22Rv1 (cell line): Measurements from ENCODE around the gene PLXND1.

Source experiments
- ZFX ChIP-seq: fragments of 450-650 bp; IDR thresholded peaks from 2 replicates; pipeline ENCODE4 v1.6.1; 2017; ENCODE audit warnings: antibody characterized with exemption, borderline replicate concordance
- TF ChIP-seq, protein P1 (sequence below): fragments of 450-650 bp; IDR thresholded peaks from 2 replicates; pipeline ENCODE4 v1.5.1; 2017; ENCODE audit warnings: mild to moderate bottlenecking

GRCh38 chr3:129591932-129592331, 14.5 kb downstream of the PLXND1 start:
- TF ChIP-seq, protein P1, sequence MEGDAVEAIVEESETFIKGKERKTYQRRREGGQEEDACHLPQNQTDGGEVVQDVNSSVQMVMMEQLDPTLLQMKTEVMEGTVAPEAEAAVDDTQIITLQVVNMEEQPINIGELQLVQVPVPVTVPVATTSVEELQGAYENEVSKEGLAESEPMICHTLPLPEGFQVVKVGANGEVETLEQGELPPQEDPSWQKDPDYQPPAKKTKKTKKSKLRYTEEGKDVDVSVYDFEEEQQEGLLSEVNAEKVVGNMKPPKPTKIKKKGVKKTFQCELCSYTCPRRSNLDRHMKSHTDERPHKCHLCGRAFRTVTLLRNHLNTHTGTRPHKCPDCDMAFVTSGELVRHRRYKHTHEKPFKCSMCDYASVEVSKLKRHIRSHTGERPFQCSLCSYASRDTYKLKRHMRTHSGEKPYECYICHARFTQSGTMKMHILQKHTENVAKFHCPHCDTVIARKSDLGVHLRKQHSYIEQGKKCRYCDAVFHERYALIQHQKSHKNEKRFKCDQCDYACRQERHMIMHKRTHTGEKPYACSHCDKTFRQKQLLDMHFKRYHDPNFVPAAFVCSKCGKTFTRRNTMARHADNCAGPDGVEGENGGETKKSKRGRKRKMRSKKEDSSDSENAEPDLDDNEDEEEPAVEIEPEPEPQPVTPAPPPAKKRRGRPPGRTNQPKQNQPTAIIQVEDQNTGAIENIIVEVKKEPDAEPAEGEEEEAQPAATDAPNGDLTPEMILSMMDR: no peak
- no peak for TF ChIP-seq ZFX
